Colonic mucosa (tissue), 4 donors: ENCODE measurements around the gene SLC6A20. TPM values are rescaled to one million over a fixed set of nuclear protein-coding genes. Genes with fewer than 3 reads are reported as not detected.

Experiments used
- DNase-seq: peaks from one replicate; pipeline ENCODE4 v3.0.0-alpha.2; 2020
- H3K27ac ChIP-seq: fragments of 200-600 bp; one replicate; pipeline ENCODE4 v1.8.0; 2021
- H3K27me3 ChIP-seq: fragments of 200-600 bp; one replicate; pipeline ENCODE4 v1.8.0; 2021
- H3K36me3 ChIP-seq: fragments of 200-600 bp; one replicate; pipeline ENCODE4 v1.8.0; 2021
- H3K4me1 ChIP-seq: fragments of 200-600 bp; one replicate; pipeline ENCODE4 v1.8.0; 2021; ENCODE audit warnings: mild to moderate bottlenecking
- H3K4me3 ChIP-seq: fragments of 200-600 bp; one replicate; pipeline ENCODE4 v1.8.0; 2021
- H3K9ac ChIP-seq, 2 donors: one replicate each; pipeline ENCODE4 v1.7.0; 2013; ENCODE audit warnings: control low read depth in 2 of 2, low read depth in 2 of 2, low read length in 2 of 2
- H3K9me3 ChIP-seq: fragments of 200-600 bp; one replicate; pipeline ENCODE4 v1.8.0; 2021
- intact Hi-C: fragments of 100-400 bp; cut with DNase I; formaldehyde crosslinking; loops from one replicate; pipeline ENCODE4 v1.14.1; 2022
- total RNA-seq, 2 donors: library from RNA; stranded (reverse); fragmentation: NEBNext Ultra II Directional in 1 of 2; extraction: Animal tissue kit (Norgen Biotek cat#: 25700) in 1 of 2; gene quantifications; one replicate each; pipeline ENCODE4 v1.2.1, GENCODE V29; 2021
- TF ChIP-seq, protein P1 (sequence below): fragments of 200-600 bp; IDR thresholded peaks from one replicate; pipeline ENCODE4 v1.8.0; 2022; ENCODE audit warnings: antibody characterized with exemption, mild to moderate bottlenecking
- donor health status: healthy.
- donor health status: DM: no; HTN: no; CAD: no.
- donor health status: DM: no; HTN: no; CAD: no.

SLC6A20 gene
- total RNA-seq, 2 donors from 2014 or later, result 4.2 to 4.4 TPM

DNA sequence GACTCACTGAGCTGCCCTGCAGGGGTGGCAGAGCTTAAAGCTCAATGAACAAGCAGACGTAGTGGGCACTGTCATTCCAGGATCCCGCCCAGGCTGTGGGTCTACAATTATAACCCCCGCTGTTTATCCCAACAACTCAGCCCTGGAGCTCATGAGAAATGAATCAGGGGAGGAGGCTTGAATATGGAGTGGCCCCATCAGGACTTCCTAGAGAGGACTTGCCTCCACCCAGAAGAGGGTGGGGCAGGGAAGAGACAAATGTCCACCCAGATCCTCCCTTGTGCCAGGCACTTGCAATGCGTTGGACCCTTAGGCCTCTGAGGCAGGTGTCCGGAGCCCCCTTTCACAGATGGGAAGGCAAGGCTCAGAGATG lies 33.0 kb downstream of the SLC6A20 start:
- Histone ChIP-seq H3K36me3 (no peaks in the 10 kb centered on the region), H3K9me3 (no peaks in the 10 kb centered on the region), H3K9ac (no peak overlapping the region), H3K4me3 (no peak overlapping the region), H3K27me3 (no peaks in the 10 kb centered on the region), H3K4me1 (no peaks in the 10 kb centered on the region), H3K27ac (no peak overlapping the region)
- intact Hi-C loops, result loop anchor here (2.0 kb wide), 1 partner anchor 166 kb away; no protein-coding TSS in a partner anchor
- TF ChIP-seq, protein P1, sequence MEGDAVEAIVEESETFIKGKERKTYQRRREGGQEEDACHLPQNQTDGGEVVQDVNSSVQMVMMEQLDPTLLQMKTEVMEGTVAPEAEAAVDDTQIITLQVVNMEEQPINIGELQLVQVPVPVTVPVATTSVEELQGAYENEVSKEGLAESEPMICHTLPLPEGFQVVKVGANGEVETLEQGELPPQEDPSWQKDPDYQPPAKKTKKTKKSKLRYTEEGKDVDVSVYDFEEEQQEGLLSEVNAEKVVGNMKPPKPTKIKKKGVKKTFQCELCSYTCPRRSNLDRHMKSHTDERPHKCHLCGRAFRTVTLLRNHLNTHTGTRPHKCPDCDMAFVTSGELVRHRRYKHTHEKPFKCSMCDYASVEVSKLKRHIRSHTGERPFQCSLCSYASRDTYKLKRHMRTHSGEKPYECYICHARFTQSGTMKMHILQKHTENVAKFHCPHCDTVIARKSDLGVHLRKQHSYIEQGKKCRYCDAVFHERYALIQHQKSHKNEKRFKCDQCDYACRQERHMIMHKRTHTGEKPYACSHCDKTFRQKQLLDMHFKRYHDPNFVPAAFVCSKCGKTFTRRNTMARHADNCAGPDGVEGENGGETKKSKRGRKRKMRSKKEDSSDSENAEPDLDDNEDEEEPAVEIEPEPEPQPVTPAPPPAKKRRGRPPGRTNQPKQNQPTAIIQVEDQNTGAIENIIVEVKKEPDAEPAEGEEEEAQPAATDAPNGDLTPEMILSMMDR, result no peak
- DNase-seq, result no peak

DNA sequence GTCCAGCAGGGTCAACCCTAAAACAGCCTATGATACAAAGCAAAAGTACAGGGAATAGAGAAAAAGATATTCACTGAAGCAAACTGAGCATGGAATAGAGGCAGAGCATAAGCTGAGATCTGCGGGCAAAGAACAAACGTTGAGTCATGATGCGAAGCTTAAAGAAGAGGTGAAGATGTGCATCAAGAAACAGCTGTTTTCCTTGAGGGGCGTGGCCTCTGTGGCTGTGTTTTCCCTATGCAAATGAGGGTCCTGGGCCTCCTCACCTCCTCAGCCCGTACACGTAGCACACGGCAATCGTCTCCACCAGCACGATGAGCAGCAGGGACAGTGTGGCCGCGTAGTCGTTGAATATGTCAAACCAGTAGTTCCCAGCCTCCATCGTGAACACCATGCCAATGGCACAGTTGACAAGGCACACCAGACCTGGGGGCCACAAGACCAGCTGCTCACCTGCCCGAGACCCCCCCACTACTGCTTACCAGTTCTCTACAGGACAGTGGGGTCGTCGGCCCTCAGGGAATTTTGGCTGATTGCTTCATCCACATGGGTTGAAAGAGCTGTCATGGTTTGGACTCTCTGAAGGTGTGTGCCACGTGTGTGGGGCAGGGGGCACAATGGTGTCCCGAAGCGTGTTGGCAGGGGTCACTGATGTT lies 33.6 kb downstream of the SLC6A20 start:
- TF ChIP-seq, protein P1, result no peak
- no peaks in the 10 kb centered on the region for H3K4me1 ChIP-seq
- H3K9ac ChIP-seq, result no peak overlapping the region
- H3K36me3 ChIP-seq, result no peaks in the 10 kb centered on the region
- peak; percentile 11 for DNase-seq
- no peak overlapping the region for H3K4me3 ChIP-seq
- intact Hi-C loops, result loop anchor here (2.0 kb wide), 1 partner anchor 166 kb away; no protein-coding TSS in a partner anchor
- no peak overlapping the region for H3K27ac ChIP-seq
- H3K9me3 ChIP-seq, result no peaks in the 10 kb centered on the region
- no peaks in the 10 kb centered on the region for H3K27me3 ChIP-seq

DNA sequence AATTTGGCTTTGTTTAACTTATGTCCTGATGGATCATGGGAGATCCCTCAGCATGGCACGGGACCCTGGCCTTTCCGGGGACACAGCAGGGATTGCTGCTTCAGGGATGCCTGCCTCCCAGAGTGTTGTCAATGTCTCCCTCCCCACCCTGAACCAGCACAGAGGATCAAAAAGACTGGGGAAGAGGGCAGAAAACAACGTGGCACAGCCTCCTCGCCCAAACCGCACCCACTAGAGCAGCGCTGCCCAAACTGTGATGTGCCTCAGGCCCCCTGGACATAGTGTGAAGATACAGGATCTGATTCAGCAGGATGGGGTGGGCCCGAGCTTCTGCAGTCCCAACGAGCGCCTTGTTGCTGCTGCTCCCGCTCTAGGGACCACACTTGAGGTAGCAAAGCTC lies 34.5 kb downstream of the SLC6A20 start:
- no peaks in the 10 kb centered on the region for H3K36me3 ChIP-seq

DNA sequence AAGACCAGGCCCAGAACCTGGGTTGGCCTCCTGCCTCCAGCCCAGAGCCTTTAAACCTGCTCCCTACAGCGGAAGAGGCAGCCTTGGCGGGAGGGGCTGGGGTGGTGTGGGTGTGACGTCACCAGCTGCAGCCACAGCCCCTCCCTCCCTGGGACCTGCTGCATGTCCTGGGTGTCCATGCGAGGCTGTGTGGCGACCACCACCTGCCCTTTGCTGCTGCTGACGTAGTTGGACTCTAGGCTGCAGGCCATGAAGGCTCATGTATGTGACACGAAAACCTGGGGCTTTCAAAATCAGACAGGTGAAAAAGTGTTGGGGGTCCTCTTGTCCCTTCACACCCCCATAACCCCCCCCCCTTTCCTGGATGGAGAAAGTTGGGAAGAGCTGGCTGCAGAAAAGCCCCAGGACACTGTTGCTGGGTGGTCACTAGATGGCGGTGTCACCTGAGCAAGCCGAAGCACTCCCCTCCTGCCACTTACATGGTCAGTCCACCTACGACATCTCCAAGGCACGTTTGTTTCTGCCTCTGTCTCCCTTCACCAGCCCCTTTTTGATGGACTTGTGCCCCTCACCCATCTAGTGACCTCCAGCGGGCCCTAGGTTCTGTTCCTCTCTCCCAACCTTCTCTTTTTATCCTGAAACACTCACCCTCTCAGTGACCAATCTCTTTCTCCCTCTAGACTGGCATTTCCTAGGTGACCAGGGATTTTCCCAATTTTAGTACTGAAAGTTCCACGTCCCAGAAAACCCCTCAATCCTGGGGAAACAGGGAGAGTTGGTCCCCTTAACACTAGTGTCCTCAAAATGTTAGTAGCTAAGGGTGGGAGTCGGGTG lies 35.2 kb downstream of the SLC6A20 start:
- TF ChIP-seq, protein P1, result peak; percentile 71
- no peak overlapping the region for H3K9ac ChIP-seq
- no peaks in the 10 kb centered on the region for H3K4me1 ChIP-seq
- no peaks in the 10 kb centered on the region for H3K36me3 ChIP-seq
- H3K27me3 ChIP-seq, result no peaks in the 10 kb centered on the region
- no peak overlapping the region for H3K27ac ChIP-seq
- DNase-seq, result peak; percentile 51
- H3K9me3 ChIP-seq, result no peaks in the 10 kb centered on the region
- intact Hi-C loops, result loop anchor here (2.0 kb wide), 2 partner anchors 72 to 318 kb away; no protein-coding TSS in a partner anchor
- H3K4me3 ChIP-seq, result no peak overlapping the region

More for the DNA sequence above, 34.5 kb downstream of the SLC6A20 start:
- Histone ChIP-seq H3K4me1 (no peaks in the 10 kb centered on the region), H3K9me3 (no peaks in the 10 kb centered on the region), H3K27me3 (no peaks in the 10 kb centered on the region), H3K9ac (no peak overlapping the region), H3K4me3 (no peak overlapping the region), H3K27ac (no peak overlapping the region)
- intact Hi-C loops, result loop anchor here (2.0 kb wide), 3 partner anchors 71 to 317 kb away; no protein-coding TSS in a partner anchor
- TF ChIP-seq, protein P1, result no peak
- DNase-seq, result no peak

DNA sequence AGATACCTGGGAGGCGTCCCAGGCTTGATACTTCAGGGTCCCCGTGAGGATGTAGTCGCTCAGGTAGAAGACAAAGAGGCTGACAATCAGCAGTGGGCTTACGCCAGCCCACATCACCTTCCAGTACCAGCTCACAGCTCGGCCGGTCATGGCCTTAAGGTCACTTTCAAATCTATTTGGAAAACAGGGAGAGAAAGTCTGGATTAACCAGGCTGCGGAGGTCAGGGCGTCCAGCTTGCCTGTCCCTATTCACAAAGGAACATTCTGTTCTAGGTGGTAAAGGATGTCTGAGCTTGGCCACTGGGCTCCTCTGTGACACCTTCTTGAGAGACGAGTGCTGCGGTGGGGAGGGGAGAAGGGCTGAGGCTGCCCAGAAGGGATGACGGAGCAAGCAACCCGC lies 36.5 kb downstream of the SLC6A20 start:
- Histone ChIP-seq H3K4me3 (no peak overlapping the region), H3K27ac (no peak overlapping the region), H3K9me3 (no peaks in the 10 kb centered on the region), H3K27me3 (no peaks in the 10 kb centered on the region), H3K4me1 (no peaks in the 10 kb centered on the region), H3K36me3 (no peaks in the 10 kb centered on the region), H3K9ac (no peak overlapping the region)
- intact Hi-C loops, result loop anchor here (2.0 kb wide), 2 partner anchors 73 to 319 kb away; no protein-coding TSS in a partner anchor
- TF ChIP-seq, protein P1, result no peak
- no peak for DNase-seq
